ENCODE data around the gene CFAP251. TPM values are rescaled to one million over a fixed set of nuclear protein-coding genes. Genes with fewer than 3 reads are reported as not detected.

CFAP251 gene
- total RNA-seq, 1 experiment from 2014 or later, result 3.3 TPM

DNA sequence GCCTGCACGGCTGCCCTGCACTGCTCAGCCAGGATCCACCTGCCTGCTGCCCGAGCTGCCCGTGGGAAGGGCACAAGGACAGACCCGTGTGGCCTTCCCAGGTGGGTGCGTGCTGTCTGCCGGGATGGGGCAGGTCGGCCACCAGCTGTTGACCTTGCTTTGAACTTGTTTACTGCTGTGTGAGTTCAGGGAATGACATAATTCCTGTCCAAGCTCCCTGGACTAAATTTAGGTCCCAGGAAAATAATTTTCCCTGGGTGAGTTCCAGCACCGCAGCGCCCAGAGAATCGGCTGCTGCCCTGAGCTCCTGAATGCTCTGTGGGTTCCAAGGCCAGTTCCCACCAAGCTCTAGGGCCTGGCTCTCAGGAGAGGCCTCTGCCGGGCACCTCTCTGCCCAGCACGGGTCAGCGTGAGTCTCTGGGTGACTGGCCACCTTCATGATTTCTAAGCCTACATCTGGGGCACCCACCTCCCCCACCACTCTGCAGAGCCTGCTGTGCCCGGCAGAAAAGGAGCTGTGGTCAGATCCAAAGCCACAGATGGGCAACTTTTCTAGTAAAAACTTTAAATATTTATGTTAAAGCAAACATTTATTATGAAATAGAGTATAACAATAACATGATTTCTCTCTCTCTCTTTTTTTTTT is 133.0 kb downstream of the CFAP251 start:
- in situ Hi-C loops (cut with HindIII; ENCODE audit: low pct_unique_long_range_greater_than_20kb, low sequenced_read_pairs), result no loop called here
- no peak for DNase-seq (ENCODE audit: low read depth, low spot score)

DNA sequence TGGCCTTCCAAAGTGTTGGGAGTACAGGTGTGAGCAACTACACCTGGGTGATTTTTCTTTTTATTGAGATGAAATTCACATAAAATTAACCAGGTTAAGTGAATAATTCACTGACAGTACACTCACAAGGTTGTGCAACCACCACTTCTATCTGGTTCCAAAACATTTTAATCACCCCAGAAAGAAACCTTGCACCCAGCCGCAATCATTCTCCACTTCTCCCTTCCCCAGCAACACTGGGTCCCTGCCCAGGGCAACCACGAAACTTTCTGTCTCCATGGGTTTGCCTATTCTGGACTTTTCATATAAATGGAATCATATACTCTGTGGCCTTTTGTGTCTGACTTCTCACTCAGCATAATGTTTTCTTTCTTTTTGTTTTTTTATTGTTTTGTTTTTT is 133.9 kb downstream of the CFAP251 start:
- in situ Hi-C loops (cut with HindIII; ENCODE audit: low pct_unique_long_range_greater_than_20kb, low sequenced_read_pairs), result no loop called here
- DNase-seq (ENCODE audit: low read depth, low spot score), result no peak

Small RNA genes lying within 50 kb of the gene (small RNA-seq; reads per million reads assigned to genes)
- gene AC069503.3, result 0 reads per million in 2 experiments
- gene RF00017, result 0 reads per million in 2 experiments
- 0 reads per million in 2 experiments for gene RNU7-170P

Other genes with a start within 250 kb of the CFAP251 start
- gene MORN3, start 248.9 kb upstream of the CFAP251 start, total RNA-seq (2014; rRNA removed; shearing (Covaris generic)), result 0.13 TPM in 1 of 2 replicates, not detected in the other
- 13.6 and 14.2 TPM in 2 replicates for gene TMEM120B, start 205.8 kb upstream of the CFAP251 start, total RNA-seq (2014; rRNA removed; shearing (Covaris generic))
- 5.3 and 5.7 TPM in 2 replicates for gene RHOF, start 124.9 kb upstream of the CFAP251 start, total RNA-seq (2014; rRNA removed; shearing (Covaris generic))
- 2.0 TPM in 2 replicates for gene SETD1B, start 114.6 kb upstream of the CFAP251 start, total RNA-seq (2014; rRNA removed; shearing (Covaris generic))
- gene HPD, start 59.7 kb upstream of the CFAP251 start, total RNA-seq (2014; rRNA removed; shearing (Covaris generic)), result not detected in 2 replicates
- 75.9 and 95.1 TPM in 2 replicates for gene PSMD9, start 29.8 kb upstream of the CFAP251 start, total RNA-seq (2014; rRNA removed; shearing (Covaris generic))
- 11.7 and 14.4 TPM in 2 replicates for gene BCL7A, start 103.3 kb downstream of the CFAP251 start, total RNA-seq (2014; rRNA removed; shearing (Covaris generic))
- 16.0 and 16.9 TPM in 2 replicates for gene MLXIP, start 160.2 kb downstream of the CFAP251 start, total RNA-seq (2014; rRNA removed; shearing (Covaris generic))

Data from SK-MEL-5 (cell line).